Erythroblast (primary cell): ENCODE results near the gene ORC2.

Experiments
- GATA1 ChIP-seq: IDR thresholded peaks from 2 replicates; pipeline ENCODE4 v1.6.1; 2011; ENCODE audit warnings: low read depth, mild to moderate bottlenecking, control low read depth, low read length, moderate library complexity
- POLR2A ChIP-seq: IDR thresholded peaks from 2 replicates; pipeline ENCODE4 v1.6.1; 2011; ENCODE audit warnings: mild to moderate bottlenecking, low read length

- TF ChIP-seq POLR2A, result no peak
- no peak for TF ChIP-seq GATA1
Measured at GRCh38 chr2:200968735-200969134, 5.3 kb upstream of the ORC2 start.
